Nephron progenitor cell (in vitro differentiated cells): ENCODE measurements around the gene TMED3.

ENCODE experiments used
- DNase-seq: peaks from one replicate; pipeline ENCODE4 v3.0.0; 2021
- H3K27ac Mint-ChIP-seq: 2 replicates; pipeline ENCODE4 v1.8.0; 2021; ENCODE audit warnings: mild to moderate bottlenecking, moderate library complexity, mixed read lengths
- H3K27me3 Mint-ChIP-seq: 2 replicates; pipeline ENCODE4 v1.8.0; 2021; ENCODE audit warnings: mild to moderate bottlenecking, low read depth, mixed read lengths; ENCODE audit not compliant: poor library complexity
- H3K36me3 Mint-ChIP-seq: 2 replicates; pipeline ENCODE4 v1.8.0; 2021; ENCODE audit warnings: low read depth, mixed read lengths
- H3K4me1 Mint-ChIP-seq: 2 replicates; pipeline ENCODE4 v1.8.0; 2021; ENCODE audit warnings: mixed read lengths
- H3K4me3 Mint-ChIP-seq: 2 replicates; pipeline ENCODE4 v1.8.0; 2021; ENCODE audit warnings: mild to moderate bottlenecking, moderate library complexity, mixed read lengths
- H3K9me3 Mint-ChIP-seq: 2 replicates; pipeline ENCODE4 v1.8.0; 2021; ENCODE audit warnings: mild to moderate bottlenecking, moderate library complexity, mixed read lengths
- TF ChIP-seq, protein P1 (sequence below): fragments of 200-600 bp; sonication (generic); IDR thresholded peaks from 2 replicates; pipeline ENCODE4 v1.5.0; 2021; ENCODE audit warnings: antibody characterized with exemption

The TMED3 gene

DNA sequence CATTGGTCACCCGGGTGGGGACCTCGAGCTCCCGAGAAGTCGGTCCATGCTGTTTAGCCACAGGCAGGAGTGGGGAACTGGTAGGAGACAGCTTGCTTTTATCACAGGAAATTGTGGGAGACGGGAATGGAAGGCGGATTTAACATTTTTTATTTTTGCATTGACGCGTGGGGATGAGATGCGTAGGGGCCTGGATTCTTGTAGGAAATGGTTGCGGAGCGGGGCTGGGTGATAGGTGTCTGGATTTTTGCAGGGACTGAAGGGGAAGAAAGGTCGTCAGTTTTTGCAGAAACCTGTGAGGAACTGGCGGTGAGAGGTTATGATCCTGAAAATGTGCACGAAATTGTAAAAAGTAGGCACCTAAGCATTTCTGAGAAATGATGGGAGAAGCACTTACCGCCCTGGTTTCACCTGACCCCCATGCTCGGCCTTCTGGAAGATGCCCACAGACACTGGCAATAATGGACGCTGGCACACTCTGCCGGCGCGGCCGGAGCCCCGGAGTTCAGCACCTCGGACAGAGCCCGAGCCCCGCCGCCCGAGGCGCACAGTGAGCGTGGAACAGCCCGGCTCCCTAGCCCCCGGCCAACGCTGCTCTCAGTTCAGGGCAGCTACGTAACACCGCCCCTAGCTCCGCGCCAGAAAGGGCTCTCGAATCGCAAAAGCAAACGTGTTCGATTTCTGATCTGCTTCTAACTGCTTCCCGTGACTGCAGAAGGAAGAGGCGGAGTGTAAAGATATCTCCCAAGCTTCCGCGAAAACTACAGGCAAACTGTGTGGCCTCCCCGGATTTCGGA, 27.5 kb upstream of the TMED3 start:
- Mint-ChIP-seq H3K4me1 (no peaks in the 10 kb centered on the region), H3K27me3 (peaks cover 99% of the 10 kb centered on the region), H3K27ac (no peak overlapping the region), H3K4me3 (no peak overlapping the region), H3K9me3 (peaks cover 4% of the 10 kb centered on the region), H3K36me3 (no peaks in the 10 kb centered on the region)
- TF ChIP-seq, protein P1, sequence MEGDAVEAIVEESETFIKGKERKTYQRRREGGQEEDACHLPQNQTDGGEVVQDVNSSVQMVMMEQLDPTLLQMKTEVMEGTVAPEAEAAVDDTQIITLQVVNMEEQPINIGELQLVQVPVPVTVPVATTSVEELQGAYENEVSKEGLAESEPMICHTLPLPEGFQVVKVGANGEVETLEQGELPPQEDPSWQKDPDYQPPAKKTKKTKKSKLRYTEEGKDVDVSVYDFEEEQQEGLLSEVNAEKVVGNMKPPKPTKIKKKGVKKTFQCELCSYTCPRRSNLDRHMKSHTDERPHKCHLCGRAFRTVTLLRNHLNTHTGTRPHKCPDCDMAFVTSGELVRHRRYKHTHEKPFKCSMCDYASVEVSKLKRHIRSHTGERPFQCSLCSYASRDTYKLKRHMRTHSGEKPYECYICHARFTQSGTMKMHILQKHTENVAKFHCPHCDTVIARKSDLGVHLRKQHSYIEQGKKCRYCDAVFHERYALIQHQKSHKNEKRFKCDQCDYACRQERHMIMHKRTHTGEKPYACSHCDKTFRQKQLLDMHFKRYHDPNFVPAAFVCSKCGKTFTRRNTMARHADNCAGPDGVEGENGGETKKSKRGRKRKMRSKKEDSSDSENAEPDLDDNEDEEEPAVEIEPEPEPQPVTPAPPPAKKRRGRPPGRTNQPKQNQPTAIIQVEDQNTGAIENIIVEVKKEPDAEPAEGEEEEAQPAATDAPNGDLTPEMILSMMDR: no peak
- peak; percentile 95 for DNase-seq

DNA sequence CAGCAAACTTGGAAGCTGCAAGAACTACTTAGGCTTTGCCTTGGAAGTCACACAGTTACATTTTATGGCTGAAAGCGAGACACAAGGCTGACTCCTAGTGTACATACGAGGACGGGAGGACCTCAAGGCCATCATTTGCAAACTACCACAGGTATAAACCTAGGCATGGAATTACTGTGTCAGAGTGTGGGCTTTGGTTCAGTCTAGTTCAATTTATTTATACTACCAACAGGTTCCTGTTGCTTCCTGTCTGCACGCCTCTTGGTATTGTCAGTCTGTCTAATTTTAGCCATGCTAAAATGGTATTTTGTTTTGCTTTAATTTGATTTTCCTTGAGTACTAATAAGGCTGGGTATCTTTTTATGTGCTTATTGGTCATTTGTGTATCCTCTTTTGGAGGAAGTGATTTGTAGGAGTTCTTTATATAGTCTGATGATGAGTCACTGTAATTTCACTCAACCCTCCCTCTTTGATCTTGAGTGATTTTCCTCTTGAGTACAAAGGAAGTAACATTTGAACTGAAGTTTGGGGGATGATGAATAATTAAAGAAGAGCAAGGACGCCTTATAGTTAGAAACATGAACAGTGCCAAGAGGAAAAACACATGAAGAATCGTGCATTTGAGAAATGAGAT, 20.2 kb upstream of the TMED3 start:
- Mint-ChIP-seq H3K27me3 (peaks cover 79% of the 10 kb centered on the region), H3K27ac (no peak overlapping the region), H3K4me3 (no peak overlapping the region), H3K4me1 (no peaks in the 10 kb centered on the region), H3K36me3 (no peaks in the 10 kb centered on the region), H3K9me3 (no peaks in the 10 kb centered on the region)
- TF ChIP-seq, protein P1: no peak
- DNase-seq: no peak

DNA sequence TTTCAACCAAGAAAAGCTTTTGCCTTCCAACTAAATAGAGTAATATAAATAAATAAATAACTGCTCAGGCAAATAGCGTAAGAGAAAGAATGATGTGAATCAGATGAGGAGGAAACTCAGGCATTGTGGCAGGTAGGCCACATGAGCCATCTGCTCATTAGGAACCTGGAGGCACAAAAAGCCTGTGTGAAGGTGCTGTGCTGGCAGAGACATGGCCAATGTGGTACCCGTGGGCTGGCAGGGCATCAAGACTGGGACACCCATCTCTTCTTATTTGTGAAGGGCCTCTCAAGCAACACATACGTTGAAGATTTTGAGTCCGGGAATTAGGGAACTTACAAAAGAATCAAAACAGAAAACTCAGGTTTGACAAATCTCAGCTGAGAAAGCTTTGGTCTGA, 18.9 kb upstream of the TMED3 start:
- no peak overlapping the region for H3K4me3 Mint-ChIP-seq
- H3K27ac Mint-ChIP-seq: no peak overlapping the region
- H3K4me1 Mint-ChIP-seq: no peaks in the 10 kb centered on the region
- H3K27me3 Mint-ChIP-seq: peaks cover 74% of the 10 kb centered on the region
- DNase-seq: no peak
- no peaks in the 10 kb centered on the region for H3K9me3 Mint-ChIP-seq
- no peaks in the 10 kb centered on the region for H3K36me3 Mint-ChIP-seq
- TF ChIP-seq, protein P1: no peak

DNA sequence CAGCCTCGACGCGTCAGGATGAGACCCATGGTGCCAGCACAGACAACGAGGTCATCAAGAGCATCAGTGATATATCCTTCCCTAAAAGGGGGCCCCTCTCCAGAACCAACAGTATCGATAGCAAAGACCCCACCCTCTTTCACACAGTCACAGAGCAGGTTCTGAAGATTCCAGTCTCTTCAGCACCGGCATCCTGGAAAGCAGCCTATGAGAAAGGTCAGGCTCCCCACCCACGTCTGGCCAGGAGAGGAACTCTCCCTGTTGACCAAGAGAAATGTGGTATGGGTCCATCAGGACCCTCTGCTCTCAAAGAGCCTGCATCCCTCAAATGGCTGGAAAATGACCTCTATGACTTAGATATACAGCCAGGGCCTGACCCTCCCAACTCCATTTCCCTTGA, 16.8 kb upstream of the TMED3 start:
- H3K4me1 Mint-ChIP-seq: no peaks in the 10 kb centered on the region
- TF ChIP-seq, protein P1: no peak
- H3K36me3 Mint-ChIP-seq: no peaks in the 10 kb centered on the region
- no peak overlapping the region for H3K4me3 Mint-ChIP-seq
- H3K27me3 Mint-ChIP-seq: peaks cover 71% of the 10 kb centered on the region
- DNase-seq: no peak
- H3K9me3 Mint-ChIP-seq: no peaks in the 10 kb centered on the region
- H3K27ac Mint-ChIP-seq: no peak overlapping the region

DNA sequence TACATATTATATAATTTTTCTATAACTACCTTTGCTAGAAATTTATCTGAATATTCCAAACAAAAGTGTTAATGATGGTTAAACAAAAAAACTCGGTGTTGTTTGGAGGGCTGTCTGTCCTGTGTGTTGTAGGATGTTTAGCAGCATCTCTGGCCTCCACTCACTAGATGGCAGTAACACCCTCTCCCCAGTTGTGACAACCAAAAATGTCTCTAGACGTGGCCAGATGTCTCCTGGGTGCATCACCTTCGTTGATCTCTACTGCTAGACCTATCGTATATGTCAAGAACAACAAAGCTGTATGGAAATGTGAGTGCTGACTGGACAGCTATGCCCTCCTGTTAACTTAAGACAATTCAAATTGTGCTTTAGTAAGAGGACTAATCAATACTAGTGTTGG, 14.3 kb upstream of the TMED3 start:
- Mint-ChIP-seq H3K4me1 (no peaks in the 10 kb centered on the region), H3K27me3 (peaks cover 72% of the 10 kb centered on the region), H3K9me3 (no peaks in the 10 kb centered on the region), H3K4me3 (no peak overlapping the region), H3K36me3 (no peaks in the 10 kb centered on the region), H3K27ac (no peak overlapping the region)
- TF ChIP-seq, protein P1: no peak
- no peak for DNase-seq
